Neural cell (in vitro differentiated cells): Measurements from ENCODE around the gene CCND1.

Source experiments
- EP300 ChIP-seq: fragments of 450-650 bp; conservative IDR thresholded peaks from 2 replicates; pipeline ENCODE4 v1.6.1; 2014; ENCODE audit warnings: antibody characterized with exemption, mild to moderate bottlenecking, moderate library complexity; ENCODE audit not compliant: poor library complexity, severe bottlenecking
- EZH2 ChIP-seq: fragments of 200-600, 300-800 bp; shearing (Covaris generic), sonication (generic); IDR thresholded peaks from 2 replicates; pipeline ENCODE4 v1.6.1; 2014; ENCODE audit warnings: antibody characterized with exemption, low read length, borderline replicate concordance, mild to moderate bottlenecking; ENCODE audit not compliant: insufficient read depth, poor library complexity, severe bottlenecking
- MXI1 ChIP-seq: fragments of 450-650 bp; conservative IDR thresholded peaks from 2 replicates; pipeline ENCODE4 v1.6.1; 2014; ENCODE audit warnings: antibody characterized with exemption, mild to moderate bottlenecking; ENCODE audit not compliant: poor library complexity, severe bottlenecking
- POLR2AphosphoS5 ChIP-seq: IDR thresholded peaks from 2 replicates; pipeline ENCODE4 v1.6.1; 2012
- RAD21 ChIP-seq: fragments of 450-650 bp; conservative IDR thresholded peaks from 2 replicates; pipeline ENCODE4 v1.6.1; 2014; ENCODE audit warnings: antibody characterized with exemption, mild to moderate bottlenecking, moderate library complexity
- SMC3 ChIP-seq: fragments of 450-650 bp; conservative IDR thresholded peaks from 2 replicates; pipeline ENCODE4 v1.6.1; 2014; ENCODE audit warnings: antibody characterized with exemption, mild to moderate bottlenecking, moderate library complexity; ENCODE audit not compliant: poor library complexity
- TAF1 ChIP-seq: IDR thresholded peaks from 2 replicates; pipeline ENCODE4 v1.6.1; 2012; ENCODE audit warnings: low read depth
- TF ChIP-seq, protein P1 (sequence below): fragments of 450-650 bp; IDR thresholded peaks from 2 replicates; pipeline ENCODE4 v1.5.1; 2014; ENCODE audit warnings: antibody characterized with exemption, mild to moderate bottlenecking, moderate library complexity; ENCODE audit not compliant: poor library complexity, severe bottlenecking
- TF ChIP-seq, protein P2 (sequence below): IDR thresholded peaks from 2 replicates; pipeline ENCODE4 v1.6.1; 2012; ENCODE audit warnings: borderline replicate concordance

DNA sequence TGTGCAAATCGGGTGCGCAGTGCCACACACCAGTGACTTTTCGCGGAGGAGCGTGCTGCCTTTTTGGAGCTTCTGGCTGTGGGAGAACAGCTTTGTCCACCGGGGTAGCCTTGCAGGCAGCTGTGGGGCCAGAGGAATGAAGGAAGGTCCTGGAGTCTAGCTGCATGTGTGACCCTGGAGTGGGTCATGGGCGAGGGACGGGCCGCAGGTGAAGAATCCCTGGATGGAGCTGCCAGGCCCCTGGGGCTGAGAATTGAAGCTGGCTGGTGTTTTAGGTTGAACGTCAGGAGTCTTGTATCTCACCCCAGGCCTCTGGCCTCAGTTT lies 8.6 kb downstream of the CCND1 start:
- TF ChIP-seq, protein P1, sequence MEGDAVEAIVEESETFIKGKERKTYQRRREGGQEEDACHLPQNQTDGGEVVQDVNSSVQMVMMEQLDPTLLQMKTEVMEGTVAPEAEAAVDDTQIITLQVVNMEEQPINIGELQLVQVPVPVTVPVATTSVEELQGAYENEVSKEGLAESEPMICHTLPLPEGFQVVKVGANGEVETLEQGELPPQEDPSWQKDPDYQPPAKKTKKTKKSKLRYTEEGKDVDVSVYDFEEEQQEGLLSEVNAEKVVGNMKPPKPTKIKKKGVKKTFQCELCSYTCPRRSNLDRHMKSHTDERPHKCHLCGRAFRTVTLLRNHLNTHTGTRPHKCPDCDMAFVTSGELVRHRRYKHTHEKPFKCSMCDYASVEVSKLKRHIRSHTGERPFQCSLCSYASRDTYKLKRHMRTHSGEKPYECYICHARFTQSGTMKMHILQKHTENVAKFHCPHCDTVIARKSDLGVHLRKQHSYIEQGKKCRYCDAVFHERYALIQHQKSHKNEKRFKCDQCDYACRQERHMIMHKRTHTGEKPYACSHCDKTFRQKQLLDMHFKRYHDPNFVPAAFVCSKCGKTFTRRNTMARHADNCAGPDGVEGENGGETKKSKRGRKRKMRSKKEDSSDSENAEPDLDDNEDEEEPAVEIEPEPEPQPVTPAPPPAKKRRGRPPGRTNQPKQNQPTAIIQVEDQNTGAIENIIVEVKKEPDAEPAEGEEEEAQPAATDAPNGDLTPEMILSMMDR = no peak
- TF ChIP-seq EP300 (no peak), POLR2AphosphoS5 (no peak), EZH2 (no peak), RAD21 (no peak), MXI1 (no peak), TAF1 (no peak), SMC3 (no peak)
- TF ChIP-seq, protein P2, sequence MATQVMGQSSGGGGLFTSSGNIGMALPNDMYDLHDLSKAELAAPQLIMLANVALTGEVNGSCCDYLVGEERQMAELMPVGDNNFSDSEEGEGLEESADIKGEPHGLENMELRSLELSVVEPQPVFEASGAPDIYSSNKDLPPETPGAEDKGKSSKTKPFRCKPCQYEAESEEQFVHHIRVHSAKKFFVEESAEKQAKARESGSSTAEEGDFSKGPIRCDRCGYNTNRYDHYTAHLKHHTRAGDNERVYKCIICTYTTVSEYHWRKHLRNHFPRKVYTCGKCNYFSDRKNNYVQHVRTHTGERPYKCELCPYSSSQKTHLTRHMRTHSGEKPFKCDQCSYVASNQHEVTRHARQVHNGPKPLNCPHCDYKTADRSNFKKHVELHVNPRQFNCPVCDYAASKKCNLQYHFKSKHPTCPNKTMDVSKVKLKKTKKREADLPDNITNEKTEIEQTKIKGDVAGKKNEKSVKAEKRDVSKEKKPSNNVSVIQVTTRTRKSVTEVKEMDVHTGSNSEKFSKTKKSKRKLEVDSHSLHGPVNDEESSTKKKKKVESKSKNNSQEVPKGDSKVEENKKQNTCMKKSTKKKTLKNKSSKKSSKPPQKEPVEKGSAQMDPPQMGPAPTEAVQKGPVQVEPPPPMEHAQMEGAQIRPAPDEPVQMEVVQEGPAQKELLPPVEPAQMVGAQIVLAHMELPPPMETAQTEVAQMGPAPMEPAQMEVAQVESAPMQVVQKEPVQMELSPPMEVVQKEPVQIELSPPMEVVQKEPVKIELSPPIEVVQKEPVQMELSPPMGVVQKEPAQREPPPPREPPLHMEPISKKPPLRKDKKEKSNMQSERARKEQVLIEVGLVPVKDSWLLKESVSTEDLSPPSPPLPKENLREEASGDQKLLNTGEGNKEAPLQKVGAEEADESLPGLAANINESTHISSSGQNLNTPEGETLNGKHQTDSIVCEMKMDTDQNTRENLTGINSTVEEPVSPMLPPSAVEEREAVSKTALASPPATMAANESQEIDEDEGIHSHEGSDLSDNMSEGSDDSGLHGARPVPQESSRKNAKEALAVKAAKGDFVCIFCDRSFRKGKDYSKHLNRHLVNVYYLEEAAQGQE = no peak
